IMR-90 (cell line): ENCODE results near the gene UPK1A. TPM values are rescaled to one million over a fixed set of nuclear protein-coding genes. Genes with fewer than 3 reads are reported as not detected.
"Not testable (repeated sequence)": the region's sequence is repeated elsewhere in the genome, so short reads cannot be mapped to it uniquely, and the experiment has no call there.

Experiments used
- ATAC-seq: fragments of 200-7000 bp; cut with Tn5 transposase; 2 replicates; pipeline ENCODE4 v1.9.1; 2020; ENCODE audit warnings: low read depth, mild to moderate bottlenecking, moderate library complexity
- BruUV-seq: library from RNA; stranded (reverse); fragments of 400-500 nt; replicated peaks from 2 replicates; lab custom pipeline; 2021; lab: Mats Ljungman, UMichigan
- CTCF ChIA-PET: fragments of 300-600 bp; formaldehyde crosslinking; extraction: SDS; loops from one replicate; lab custom pipeline; 2021; ENCODE audit warnings: antibody characterized with exemption; lab: Yijun Ruan, JAX
- POLR2A ChIA-PET: fragments of 300-600 bp; sonication (Branson Sonifier 250); formaldehyde crosslinking; loops from one replicate; lab custom pipeline; 2022; ENCODE audit warnings: antibody characterized with exemption; ENCODE audit not compliant: unreplicated experiment; lab: Charles Lee
- DNase-seq: peaks from one replicate; pipeline ENCODE4 v3.0.0; 2013
- H2AFZ ChIP-seq: replicated peaks from 2 replicates; pipeline ENCODE3; 2013; ENCODE audit warnings: low read length, mild to moderate bottlenecking; ENCODE audit not compliant: poor library complexity
- H2AK5ac ChIP-seq: 2 replicates; pipeline ENCODE4 v1.6.1; 2013; ENCODE audit warnings: low read depth, low read length, inconsistent platforms
- H2AK9ac ChIP-seq: replicated peaks from 2 replicates; pipeline ENCODE3; 2013; ENCODE audit warnings: mild to moderate bottlenecking, low read depth, low read length, moderate library complexity; ENCODE audit not compliant: poor library complexity
- H2BK120ac ChIP-seq: 2 replicates; pipeline ENCODE4 v1.6.1; 2013; ENCODE audit warnings: low read depth, low read length, inconsistent platforms
- H2BK15ac ChIP-seq: 3 replicates; pipeline ENCODE4 v1.6.1; 2013; ENCODE audit warnings: low read depth, low read length, inconsistent platforms
- H2BK20ac ChIP-seq: 2 replicates; pipeline ENCODE4 v1.6.1; 2013; ENCODE audit warnings: low read depth, mild to moderate bottlenecking, inconsistent platforms, low read length, moderate library complexity
- H2BK5ac ChIP-seq: 2 replicates; pipeline ENCODE4 v1.6.1; 2013; ENCODE audit warnings: mild to moderate bottlenecking, low read depth, low read length, inconsistent platforms; ENCODE audit not compliant: poor library complexity, severe bottlenecking
- H3K14ac ChIP-seq: replicated peaks from 2 replicates; pipeline ENCODE4 v1.6.1; 2013; ENCODE audit warnings: low read depth, low read length, inconsistent platforms
- H3K18ac ChIP-seq: 2 replicates; pipeline ENCODE4 v1.6.1; 2013; ENCODE audit warnings: low read depth, low read length, control low read depth
- H3K23ac ChIP-seq: 2 replicates; pipeline ENCODE4 v1.6.1; 2013; ENCODE audit warnings: low read depth, low read length, inconsistent platforms
- H3K27ac ChIP-seq: 2 replicates; pipeline ENCODE4 v1.5.1; 2013; ENCODE audit warnings: mild to moderate bottlenecking, control low read depth, low read length; ENCODE audit not compliant: insufficient read depth
- H3K27me3 ChIP-seq: 2 replicates; pipeline ENCODE4 v1.6.1; 2013; ENCODE audit warnings: low read length; ENCODE audit not compliant: control insufficient read depth, insufficient read depth
- H3K36me3 ChIP-seq: 2 replicates; pipeline ENCODE4 v1.6.1; 2013; ENCODE audit warnings: low read length, mixed read lengths; ENCODE audit not compliant: control insufficient read depth, insufficient read depth
- H3K4ac ChIP-seq: 2 replicates; pipeline ENCODE4 v1.6.1; 2013; ENCODE audit warnings: low read depth, low read length, inconsistent platforms
- H3K4me1 ChIP-seq: 2 replicates; pipeline ENCODE4 v1.6.1; 2013; ENCODE audit warnings: low read length, mixed read lengths; ENCODE audit not compliant: control insufficient read depth, insufficient read depth
- H3K4me2 ChIP-seq: 2 replicates; pipeline ENCODE4 v1.6.1; 2013; ENCODE audit warnings: low read depth, mild to moderate bottlenecking, control low read depth, low read length, moderate library complexity
- H3K4me3 ChIP-seq: 2 replicates; pipeline ENCODE4 v1.5.1; 2013; ENCODE audit warnings: low read depth, mild to moderate bottlenecking, control low read depth, low read length, moderate library complexity; ENCODE audit not compliant: insufficient read depth
- H3K56ac ChIP-seq: 2 replicates; pipeline ENCODE4 v1.6.1; 2013; ENCODE audit warnings: low read length, inconsistent platforms; ENCODE audit not compliant: insufficient read depth; ENCODE audit errors: extremely low read depth
- H3K79me1 ChIP-seq, 2 experiments: 2 replicates each; pipeline ENCODE4 v1.6.1; 2013; ENCODE audit warnings: low read length in 2 of 2, inconsistent platforms in 1 of 2, low read depth in 1 of 2
- H3K9ac ChIP-seq: 2 replicates; pipeline ENCODE4 v1.6.1; 2013; ENCODE audit warnings: low read depth, low read length, control low read depth
- H3K9me1 ChIP-seq: 2 replicates; pipeline ENCODE4 v1.6.1; 2013; ENCODE audit warnings: low read length, inconsistent platforms; ENCODE audit not compliant: insufficient read depth
- H3K9me3 ChIP-seq: 2 replicates; pipeline ENCODE4 v1.6.1; 2013; ENCODE audit warnings: low read length; ENCODE audit not compliant: control insufficient read depth, insufficient read depth
- H4K20me1 ChIP-seq: 2 replicates; pipeline ENCODE4 v1.6.1; 2013; ENCODE audit warnings: low read length, inconsistent platforms; ENCODE audit not compliant: insufficient read depth
- H4K5ac ChIP-seq: 2 replicates; pipeline ENCODE4 v1.6.1; 2013; ENCODE audit warnings: mild to moderate bottlenecking, low read depth, low read length, control low read depth
- H4K8ac ChIP-seq, 2 experiments: 2 replicates each; pipeline ENCODE4 v1.6.1; 2013; ENCODE audit warnings: low read depth in 2 of 2, low read length in 2 of 2, control low read depth in 1 of 2, inconsistent platforms in 1 of 2
- H4K91ac ChIP-seq: 2 replicates; pipeline ENCODE4 v1.6.1; 2013; ENCODE audit warnings: low read depth, low read length, inconsistent platforms; ENCODE audit not compliant: insufficient read depth
- FOS ChIP-seq: fragments of 150-350 bp; IDR thresholded peaks from 2 replicates; pipeline ENCODE4 v1.6.1; 2016; ENCODE audit warnings: low read depth, low read length
- RCOR1 ChIP-seq: IDR thresholded peaks from 2 replicates; pipeline ENCODE4 v1.6.1; 2012; ENCODE audit warnings: mild to moderate bottlenecking, low read length, improper control_type of control experiment; ENCODE audit not compliant: insufficient replicate concordance
- RFX5 ChIP-seq: IDR thresholded peaks from 2 replicates; pipeline ENCODE4 v1.8.0; 2012; ENCODE audit warnings: low read depth, mild to moderate bottlenecking, low read length, moderate library complexity
- WGBS, 2 experiments: methylation state at CpG; one replicate each; pipeline versions ENCODE4 v1.1.5 to v1.1.7; 2013; ENCODE audit warnings: missing lambda C conversion rate in 2 of 2; ENCODE audit not compliant: insufficient read length in 1 of 2; ENCODE audit errors: extremely low coverage in 2 of 2; 5-methylcytosine and 5-hydroxymethylcytosine counted together
- dilution Hi-C: fragments of 300-500 bp; cut with HindIII; formaldehyde crosslinking; loops from one replicate; pipeline ENCODE4 v1.14.3; 2018; ENCODE audit warnings: low sequenced_read_pairs; ENCODE audit not compliant: unreplicated experiment
- in situ Hi-C: fragments of 300-500 bp; cut with MboI; formaldehyde crosslinking; loops from 3 replicates; pipeline ENCODE4 v1.14.3; 2019; ENCODE audit warnings: low sequenced_read_pairs, inconsistent platforms, mixed read lengths
- intact Hi-C: fragments of 100-400 bp; cut with micrococcal nuclease; formaldehyde crosslinking; loops from 2 replicates; pipeline ENCODE4 v1.10.0; 2022
- polyA plus RNA-seq, 3 experiments: library from polyadenylated mRNA; depleted of rRNA; stranded (reverse); fragments of >200 nt; gene quantifications; 2 replicates each; pipeline ENCODE4 v1.2.3, GENCODE V29; 2012; ENCODE audit warnings: low replicate concordance in 1 of 3
- total RNA-seq: library from RNA; depleted of rRNA; stranded (reverse); fragments of >200 nt; gene quantifications from 2 replicates; pipeline ENCODE4 v1.2.3, GENCODE V29; 2012

The UPK1A gene
- total and polyA plus RNA-seq, 2 of the 4 experiments (the other 2 are of a cell fraction) = 0.21 TPM; not detected in 1

- Histone ChIP-seq H3K14ac (no peak overlapping the region), H2BK15ac (no peak overlapping the region), H4K5ac (no peak overlapping the region), H3K9ac (no peak overlapping the region), H3K27ac (no peak overlapping the region), H3K4me3 (no peak overlapping the region), H2BK5ac (no peak overlapping the region), H3K27me3 (no peaks in the 10 kb centered on the region), H3K4ac (no peak overlapping the region), H3K9me1 (peaks cover under 1% of the 10 kb centered on the region; the same call in 1 of the 2 replicates), H3K18ac (no peak overlapping the region), H3K9me3 (no peaks in the 10 kb centered on the region), H2BK20ac (no peak overlapping the region), H2AK5ac (no peak overlapping the region), H3K36me3 (peaks cover 17% of the 10 kb centered on the region), H4K91ac (no peak overlapping the region), H4K20me1 (0 out of 2 replicates have a peak, but pooled peaks cover 11% of the 10 kb centered on the region), H2AFZ (no peak overlapping the region), H3K4me2 (no peak overlapping the region), H3K79me1 (peaks cover 9 to 30% of the 10 kb centered on the region in 2 experiments), H3K56ac (no peak overlapping the region), H4K8ac (no peak overlapping the region), H2BK120ac (no peak overlapping the region), H3K4me1 (peaks cover 2% of the 10 kb centered on the region), H3K23ac (no peak overlapping the region), H2AK9ac (no peak overlapping the region)
- ATAC-seq = no peak
- POLR2A ChIA-PET = no interaction called here
- dilution Hi-C loops = no loop called here
- WGBS, 2 experiments = 83% methylated on average over 5 of the region's 9 CpGs; no CpG with 5 or more reads in 1 of the 2 experiments
- intact Hi-C loops = no loop called here
- no peak for DNase-seq
- BruUV-seq = no TSS peak
- CTCF ChIA-PET = no interaction called here
- in situ Hi-C loops = no loop called here
- TF ChIP-seq RCOR1 (no peak), FOS (no peak), RFX5 (no peak)
These were observed 15.7 kb upstream of the UPK1A start for GRCh38 chr19:35650581-35650980.

GRCh38 chr19:35654828-35655227, 11.5 kb upstream of the UPK1A start:
- H3K9me3 ChIP-seq, H2BK20ac ChIP-seq, dilution Hi-C loops, H3K9ac ChIP-seq, H3K14ac ChIP-seq, CTCF ChIA-PET, H4K5ac ChIP-seq, H2AK5ac ChIP-seq, H3K23ac ChIP-seq, H4K91ac ChIP-seq, H3K27me3 ChIP-seq, H2BK15ac ChIP-seq, H2AK9ac ChIP-seq, H4K8ac ChIP-seq, H3K9me1 ChIP-seq, H3K4me2 ChIP-seq, H2AFZ ChIP-seq, H3K56ac ChIP-seq, H3K4me1 ChIP-seq, H4K20me1 ChIP-seq, in situ Hi-C loops, ATAC-seq, H3K27ac ChIP-seq, H3K18ac ChIP-seq, intact Hi-C loops, H3K4ac ChIP-seq, H2BK5ac ChIP-seq, H2BK120ac ChIP-seq, H3K4me3 ChIP-seq, DNase-seq, BruUV-seq: not testable (repeated sequence)
- WGBS, 2 experiments = 88% methylated on average over 1 of the region's 6 CpGs; no CpG with 5 or more reads in 1 of the 2 experiments
- POLR2A ChIA-PET = interaction anchor here (0.6 kb wide), 1 partner anchor 42 kb away, joined by 3 read pairs; no protein-coding TSS in a partner anchor
- peaks cover 15 to 16% of the 10 kb centered on the region in 2 experiments for H3K79me1 ChIP-seq
- H3K36me3 ChIP-seq = peaks cover 41% of the 10 kb centered on the region
